OCI-LY3 (cell line): ENCODE measurements around the gene BUD31.

Source experiments
- H2AFZ ChIP-seq: fragments of 200-600, 300-600 bp; shearing (Covaris generic); 2 replicates; pipeline ENCODE4 v1.6.0; 2014; ENCODE audit warnings: antibody characterized with exemption, low read depth, low read length
- H3K27ac ChIP-seq: fragments of 200-600, 300-600 bp; sonication (generic); 2 replicates; pipeline ENCODE4 v1.5.1; 2014; ENCODE audit warnings: mild to moderate bottlenecking, low read length, moderate library complexity, mixed read lengths
- H3K27me3 ChIP-seq: fragments of 200-600, 300-600 bp; sonication (generic); 2 replicates; pipeline ENCODE4 v1.6.1; 2014; ENCODE audit warnings: low read depth, low read length, mixed read lengths
- H3K36me3 ChIP-seq: fragments of 200-600, 300-600 bp; sonication (generic); replicated peaks from 2 replicates; pipeline ENCODE3; 2014; ENCODE audit warnings: low read depth, low read length, mixed read lengths
- H3K4me1 ChIP-seq: fragments of 300-600, 200-600 bp; sonication (generic); 2 replicates; pipeline ENCODE4 v1.6.1; 2014; ENCODE audit warnings: low read length, mixed read lengths
- H3K4me2 ChIP-seq: fragments of 200-600, 300-600 bp; sonication (generic); 2 replicates; pipeline ENCODE4 v1.6.1; 2014; ENCODE audit warnings: low read length, mixed read lengths
- H3K4me3 ChIP-seq: fragments of 300-600, 200-600 bp; sonication (generic); 2 replicates; pipeline ENCODE4 v1.5.1; 2014; ENCODE audit warnings: antibody characterized with exemption, mild to moderate bottlenecking, low read length, moderate library complexity
- H3K79me2 ChIP-seq: fragments of 300-600, 200-600 bp; shearing (Covaris generic); 2 replicates; pipeline ENCODE4 v1.6.1; 2014; ENCODE audit warnings: mild to moderate bottlenecking, low read length, mixed read lengths
- H3K9ac ChIP-seq: fragments of 300-600, 200-600 bp; shearing (Covaris generic); 2 replicates; pipeline ENCODE4 v1.6.0; 2014; ENCODE audit warnings: mild to moderate bottlenecking, low read length, moderate library complexity
- H3K9me3 ChIP-seq: fragments of 200-600, 300-600 bp; shearing (Covaris generic); 2 replicates; pipeline ENCODE4 v1.6.1; 2014; ENCODE audit warnings: low read length, mixed read lengths; ENCODE audit not compliant: insufficient read depth
- H4K20me1 ChIP-seq: fragments of 200-600, 300-600 bp; sonication (generic); 2 replicates; pipeline ENCODE4 v1.6.1; 2016; ENCODE audit warnings: low read length, mixed read lengths; ENCODE audit not compliant: insufficient read depth
- EZH2phosphoT487 ChIP-seq: fragments of 200-600 bp; shearing (Covaris generic); IDR thresholded peaks from 2 replicates; pipeline ENCODE4 v1.6.1; 2018; ENCODE audit warnings: antibody characterized with exemption, mixed run types, low read depth
- TF ChIP-seq, protein P1 (sequence below): fragments of 200-600, 300-600 bp; sonication (generic); IDR thresholded peaks from 2 replicates; pipeline ENCODE4 v1.5.1; 2014; ENCODE audit warnings: antibody characterized with exemption, low read length, low read depth

BUD31 gene

GRCh38 chr7:99399597-99399996, 9.2 kb upstream of the BUD31 start:
- Histone ChIP-seq H3K9me3 (no peaks in the 10 kb centered on the region), H4K20me1 (peaks cover 11% of the 10 kb centered on the region), H3K4me3 (no peak overlapping the region), H3K9ac (no peak overlapping the region), H3K4me2 (no peak overlapping the region), H2AFZ (no peak overlapping the region), H3K27me3 (no peaks in the 10 kb centered on the region), H3K79me2 (peaks cover 16% of the 10 kb centered on the region), H3K36me3 (peaks cover 69% of the 10 kb centered on the region), H3K4me1 (no peaks in the 10 kb centered on the region), H3K27ac (no peak overlapping the region)
- TF ChIP-seq, protein P1, sequence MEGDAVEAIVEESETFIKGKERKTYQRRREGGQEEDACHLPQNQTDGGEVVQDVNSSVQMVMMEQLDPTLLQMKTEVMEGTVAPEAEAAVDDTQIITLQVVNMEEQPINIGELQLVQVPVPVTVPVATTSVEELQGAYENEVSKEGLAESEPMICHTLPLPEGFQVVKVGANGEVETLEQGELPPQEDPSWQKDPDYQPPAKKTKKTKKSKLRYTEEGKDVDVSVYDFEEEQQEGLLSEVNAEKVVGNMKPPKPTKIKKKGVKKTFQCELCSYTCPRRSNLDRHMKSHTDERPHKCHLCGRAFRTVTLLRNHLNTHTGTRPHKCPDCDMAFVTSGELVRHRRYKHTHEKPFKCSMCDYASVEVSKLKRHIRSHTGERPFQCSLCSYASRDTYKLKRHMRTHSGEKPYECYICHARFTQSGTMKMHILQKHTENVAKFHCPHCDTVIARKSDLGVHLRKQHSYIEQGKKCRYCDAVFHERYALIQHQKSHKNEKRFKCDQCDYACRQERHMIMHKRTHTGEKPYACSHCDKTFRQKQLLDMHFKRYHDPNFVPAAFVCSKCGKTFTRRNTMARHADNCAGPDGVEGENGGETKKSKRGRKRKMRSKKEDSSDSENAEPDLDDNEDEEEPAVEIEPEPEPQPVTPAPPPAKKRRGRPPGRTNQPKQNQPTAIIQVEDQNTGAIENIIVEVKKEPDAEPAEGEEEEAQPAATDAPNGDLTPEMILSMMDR, result no peak
- no peak for TF ChIP-seq EZH2phosphoT487

GRCh38 chr7:99402854-99403253, 5.9 kb upstream of the BUD31 start:
- Histone ChIP-seq H3K27me3 (no peaks in the 10 kb centered on the region), H3K27ac (no peak overlapping the region), H3K4me3 (no peak overlapping the region), H4K20me1 (peaks cover 27% of the 10 kb centered on the region), H3K9ac (no peak overlapping the region), H3K9me3 (no peaks in the 10 kb centered on the region), H3K4me2 (no peak overlapping the region), H3K36me3 (peaks cover 52% of the 10 kb centered on the region), H3K79me2 (peaks cover 49% of the 10 kb centered on the region), H2AFZ (no peak overlapping the region), H3K4me1 (peaks cover 12% of the 10 kb centered on the region)
- TF ChIP-seq EZH2phosphoT487, result no peak
- TF ChIP-seq, protein P1, result no peak

DNA sequence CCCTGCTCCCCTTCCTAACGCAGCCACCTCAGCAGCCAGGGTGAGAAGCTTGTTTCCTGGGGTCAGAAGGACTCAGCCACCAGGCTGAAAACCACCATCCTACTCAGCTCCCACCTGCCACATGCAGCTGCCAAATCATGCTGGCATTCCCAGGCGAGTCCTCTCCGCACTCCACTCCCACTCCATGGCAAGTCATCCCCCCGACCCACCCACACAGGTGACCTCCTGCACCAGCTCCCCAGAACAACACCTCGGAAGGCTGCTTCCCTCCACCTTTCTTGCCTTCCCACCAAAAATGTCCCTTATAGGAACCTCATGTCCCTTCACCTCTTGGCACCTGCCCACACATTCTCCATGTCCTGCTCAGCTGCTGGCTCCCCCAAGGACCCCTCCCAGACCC, 5.0 kb upstream of the BUD31 start:
- Histone ChIP-seq H4K20me1 (peaks cover 27% of the 10 kb centered on the region), H3K27me3 (no peaks in the 10 kb centered on the region), H3K4me2 (no peak overlapping the region), H3K36me3 (peaks cover 44% of the 10 kb centered on the region), H3K4me3 (no peak overlapping the region), H3K9me3 (no peaks in the 10 kb centered on the region), H3K79me2 (peaks cover 58% of the 10 kb centered on the region), H3K27ac (no peak overlapping the region), H3K9ac (no peak overlapping the region), H3K4me1 (peaks cover 12% of the 10 kb centered on the region), H2AFZ (no peak overlapping the region)
- no peak for TF ChIP-seq EZH2phosphoT487
- TF ChIP-seq, protein P1, result no peak

GRCh38 chr7:99404235-99404976, 4.4 kb upstream of the BUD31 start:
- peaks cover 38% of the 10 kb centered on the region for H3K36me3 ChIP-seq
- H3K79me2 ChIP-seq, result peaks cover 65% of the 10 kb centered on the region
- H4K20me1 ChIP-seq, result peaks cover 26% of the 10 kb centered on the region

More at GRCh38 chr7:99404235-99404976, 4.4 kb upstream of the BUD31 start:
- Histone ChIP-seq H3K4me3 (no peak overlapping the region), H3K27me3 (no peaks in the 10 kb centered on the region), H3K27ac (no peak overlapping the region), H3K9ac (no peak overlapping the region), H3K4me1 (peaks cover 12% of the 10 kb centered on the region), H2AFZ (no peak overlapping the region), H3K9me3 (no peaks in the 10 kb centered on the region), H3K4me2 (no peak overlapping the region)
- TF ChIP-seq, protein P1, result no peak
- TF ChIP-seq EZH2phosphoT487, result no peak
